Mesothelial cell of epicardium (in vitro differentiated cells): Measurements from ENCODE around the gene ITGB3. TPM values are rescaled to one million over a fixed set of nuclear protein-coding genes. Genes with fewer than 3 reads are reported as not detected.

Experiments used
- DNase-seq, 2 experiments: peaks; one replicate each; pipeline ENCODE4 v3.0.0; 2021; ENCODE audit warnings: low spot score in 2 of 2; ENCODE audit not compliant: unreplicated experiment in 2 of 2
- H3K27ac Mint-ChIP-seq: 2 replicates; pipeline ENCODE4 v1.8.0; 2021; ENCODE audit warnings: mixed read lengths
- H3K27me3 Mint-ChIP-seq: 2 replicates; pipeline ENCODE4 v1.8.0; 2021; ENCODE audit warnings: low read depth, mixed read lengths
- H3K36me3 Mint-ChIP-seq: 2 replicates; pipeline ENCODE4 v1.8.0; 2021; ENCODE audit warnings: mixed read lengths
- H3K4me1 Mint-ChIP-seq: 2 replicates; pipeline ENCODE4 v1.8.0; 2021; ENCODE audit warnings: mixed read lengths
- H3K4me3 Mint-ChIP-seq: 2 replicates; pipeline ENCODE4 v1.8.0; 2021; ENCODE audit warnings: mild to moderate bottlenecking, moderate library complexity, mixed read lengths
- H3K9me3 Mint-ChIP-seq: 2 replicates; pipeline ENCODE4 v1.8.0; 2021; ENCODE audit warnings: mixed read lengths
- CTCF ChIP-seq: fragments of 200-600 bp; sonication (generic); IDR thresholded peaks from one replicate; pipeline ENCODE4 v1.5.0; 2021; ENCODE audit warnings: antibody characterized with exemption; ENCODE audit not compliant: unreplicated experiment
- total RNA-seq: library from RNA; stranded (reverse); gene quantifications from 3 replicates; pipeline ENCODE4 v1.2.1, GENCODE V29; 2021

Gene ITGB3
- total RNA-seq, 1 donor from 2014 or later: 1.0 TPM

GRCh38 chr17:47237841-47238240 is 15.8 kb upstream of the ITGB3 start:
- TF ChIP-seq CTCF: no peak
- DNase-seq: no peak
- Mint-ChIP-seq H3K9me3 (no peaks in the 10 kb centered on the region), H3K27ac (no peak overlapping the region), H3K4me3 (no peak overlapping the region), H3K36me3 (no peaks in the 10 kb centered on the region), H3K4me1 (peaks cover 15% of the 10 kb centered on the region), H3K27me3 (no peaks in the 10 kb centered on the region)

DNA sequence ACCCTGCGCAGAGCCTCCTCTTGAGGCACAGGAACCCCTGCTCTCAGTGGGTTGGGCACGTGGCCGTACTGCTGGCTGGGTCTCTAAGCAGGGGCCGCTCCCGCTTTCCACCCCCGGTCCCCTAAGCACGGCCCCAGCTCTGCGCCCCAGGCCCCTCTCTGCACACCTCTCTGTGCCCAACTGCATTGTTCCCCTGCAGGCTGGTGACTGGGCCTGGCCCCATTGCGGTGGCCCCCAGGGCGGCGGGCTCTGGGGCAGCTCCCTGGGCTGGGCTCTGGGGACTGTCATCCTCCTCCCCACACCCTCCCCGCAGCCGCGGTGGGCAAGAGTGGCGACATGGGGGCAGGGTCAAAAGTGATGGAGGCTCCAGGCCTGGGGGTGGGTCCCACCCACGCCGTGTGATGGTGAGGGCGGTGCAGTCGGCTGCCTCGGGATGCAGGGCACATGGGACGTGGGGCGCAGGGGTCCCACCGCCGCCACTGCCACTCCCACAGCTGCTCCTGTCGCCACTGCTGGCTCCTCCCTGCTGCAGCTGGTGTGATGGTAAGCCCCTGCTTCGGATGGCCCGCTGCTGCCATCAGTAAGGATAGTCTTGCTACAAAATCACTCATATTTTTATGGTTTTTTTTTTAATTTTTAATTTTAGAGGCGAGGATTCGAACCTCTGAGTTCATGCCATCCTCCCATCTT is 15.2 kb upstream of the ITGB3 start:
- Mint-ChIP-seq H3K4me1 (peaks cover 15% of the 10 kb centered on the region), H3K27me3 (no peaks in the 10 kb centered on the region), H3K36me3 (no peaks in the 10 kb centered on the region), H3K4me3 (no peak overlapping the region), H3K9me3 (no peaks in the 10 kb centered on the region), H3K27ac (no peak overlapping the region)
- DNase-seq: no peak
- no peak for TF ChIP-seq CTCF

GRCh38 chr17:47239619-47239966 is 14.0 kb upstream of the ITGB3 start:
- DNase-seq: no peak
- Mint-ChIP-seq H3K36me3 (no peaks in the 10 kb centered on the region), H3K4me1 (peaks cover 15% of the 10 kb centered on the region), H3K27ac (peak overlapping the region; percentile 67), H3K9me3 (no peaks in the 10 kb centered on the region), H3K4me3 (no peak overlapping the region), H3K27me3 (peaks cover 2% of the 10 kb centered on the region)
- no peak for TF ChIP-seq CTCF

GRCh38 chr17:47239967-47240651 is 13.5 kb upstream of the ITGB3 start:
- no peaks in the 10 kb centered on the region for H3K36me3 Mint-ChIP-seq
- no peak for TF ChIP-seq CTCF
- H3K4me3 Mint-ChIP-seq: no peak overlapping the region
- H3K4me1 Mint-ChIP-seq: peaks cover 15% of the 10 kb centered on the region
- H3K27me3 Mint-ChIP-seq: peaks cover 5% of the 10 kb centered on the region
- no peak for DNase-seq
- H3K27ac Mint-ChIP-seq: peak overlapping the region; percentile 67
- H3K9me3 Mint-ChIP-seq: no peaks in the 10 kb centered on the region

- peaks cover 15% of the 10 kb centered on the region for H3K4me1 Mint-ChIP-seq
- H3K27me3 Mint-ChIP-seq: peaks cover 12% of the 10 kb centered on the region
- no peak overlapping the region for H3K4me3 Mint-ChIP-seq
- H3K36me3 Mint-ChIP-seq: no peaks in the 10 kb centered on the region
- TF ChIP-seq CTCF: no peak
- DNase-seq: no peak
- H3K9me3 Mint-ChIP-seq: no peaks in the 10 kb centered on the region
- peak overlapping the region; percentile 55 for H3K27ac Mint-ChIP-seq
These were observed 12.8 kb upstream of the ITGB3 start for GRCh38 chr17:47240806-47241205.
